Measurements from ENCODE around the gene ADD1. TPM values are rescaled to one million over a fixed set of nuclear protein-coding genes. Genes with fewer than 3 reads are reported as not detected.

The ADD1 gene
- total RNA-seq, 4 donors from 2014 or later: 290 to 470 (median 372) TPM

- Histone ChIP-seq H3K27me3 (no peaks in the 10 kb centered on the region), H3K36me3 (peaks cover 0 to 71% (median 0%) of the 10 kb centered on the region in 3 donors), H3K4me3 (no peak overlapping the region), H3K9me3 (no peaks in the 10 kb centered on the region), H3K4me1 (peaks cover 0 to 4% (median 0%) of the 10 kb centered on the region in 4 donors), H3K27ac (no peak overlapping the region)
- TF ChIP-seq POLR2A (IDR thresholded peaks at IDR 0.05) (no peak), CTCF (IDR thresholded peaks at IDR 0.05) (no peak)
- DNase-seq: no peak
Measured at GRCh38 chr4:2886161-2886560, 42.5 kb downstream of the ADD1 start.

- Histone ChIP-seq H3K4me3 (no peak overlapping the region), H3K27me3 (no peaks in the 10 kb centered on the region), H3K4me1 (peaks cover 0 to 8% (median 0%) of the 10 kb centered on the region in 4 donors), H3K27ac (no peak overlapping the region), H3K36me3 (peaks cover 0 to 68% (median 0%) of the 10 kb centered on the region in 3 donors), H3K9me3 (no peaks in the 10 kb centered on the region)
- no peak for TF ChIP-seq CTCF (IDR thresholded peaks at IDR 0.05)
- no peak for TF ChIP-seq POLR2A (IDR thresholded peaks at IDR 0.05)
- no peak for DNase-seq
Measured at GRCh38 chr4:2886622-2887021, 43.0 kb downstream of the ADD1 start.

GRCh38 chr4:2887343-2887742 is 43.7 kb downstream of the ADD1 start:
- Histone ChIP-seq H3K36me3 (peaks cover 0 to 63% (median 0%) of the 10 kb centered on the region in 3 donors), H3K4me1 (peaks cover 0 to 8% (median 0%) of the 10 kb centered on the region in 4 donors), H3K9me3 (no peaks in the 10 kb centered on the region), H3K27ac (no peak overlapping the region), H3K27me3 (no peaks in the 10 kb centered on the region), H3K4me3 (no peak overlapping the region)
- TF ChIP-seq CTCF (IDR thresholded peaks at IDR 0.05) (no peak), POLR2A (IDR thresholded peaks at IDR 0.05) (no peak)
- DNase-seq: no peak

GRCh38 chr4:2888886-2889285 is 45.2 kb downstream of the ADD1 start:
- Histone ChIP-seq H3K27ac (no peak overlapping the region), H3K4me1 (peaks cover 0 to 8% (median 0%) of the 10 kb centered on the region in 4 donors), H3K36me3 (peaks cover 0 to 50% (median 0%) of the 10 kb centered on the region in 3 donors), H3K4me3 (no peak overlapping the region), H3K9me3 (no peaks in the 10 kb centered on the region), H3K27me3 (no peaks in the 10 kb centered on the region)
- no peak for TF ChIP-seq CTCF (IDR thresholded peaks at IDR 0.05)
- no peak for TF ChIP-seq POLR2A (IDR thresholded peaks at IDR 0.05)
- no peak for DNase-seq

- Histone ChIP-seq H3K9me3 (no peaks in the 10 kb centered on the region), H3K27me3 (no peaks in the 10 kb centered on the region), H3K36me3 (peaks cover 0 to 47% (median 0%) of the 10 kb centered on the region in 3 donors), H3K4me3 (no peak overlapping the region), H3K4me1 (peaks cover 0 to 8% (median 0%) of the 10 kb centered on the region in 4 donors), H3K27ac (peak overlapping the region in 2 of 4 donors; percentile 37 to 55)
- no peak for TF ChIP-seq CTCF (IDR thresholded peaks at IDR 0.05)
- no peak for TF ChIP-seq POLR2A (IDR thresholded peaks at IDR 0.05)
- DNase-seq: peak in 1 of 3 donors; percentile 56
Measured at GRCh38 chr4:2891294-2891693, 47.6 kb downstream of the ADD1 start.

- no peak for DNase-seq
- H3K4me3 ChIP-seq: no peak overlapping the region
- H3K27me3 ChIP-seq: no peaks in the 10 kb centered on the region
- H3K4me1 ChIP-seq: peaks cover 0 to 8% (median 0%) of the 10 kb centered on the region in 4 donors
- H3K27ac ChIP-seq: no peak overlapping the region
- TF ChIP-seq CTCF (IDR thresholded peaks at IDR 0.05) (no peak), POLR2A (IDR thresholded peaks at IDR 0.05) (no peak)
- H3K36me3 ChIP-seq: peaks cover 0 to 45% (median 3%) of the 10 kb centered on the region in 3 donors
- H3K9me3 ChIP-seq: no peaks in the 10 kb centered on the region
Measured at GRCh38 chr4:2893772-2894171, 50.1 kb downstream of the ADD1 start.
